NOMO-1 treated with DMSO at 0.1 percent for 48 hours (cell line): Measurements from ENCODE around the gene RYR2.

Experiments used
- DNase-seq: peaks from one replicate; lab custom pipeline; 2025; ENCODE audit not compliant: unreplicated experiment; lab: John Stamatoyannopoulos, UW

RYR2 gene

DNA sequence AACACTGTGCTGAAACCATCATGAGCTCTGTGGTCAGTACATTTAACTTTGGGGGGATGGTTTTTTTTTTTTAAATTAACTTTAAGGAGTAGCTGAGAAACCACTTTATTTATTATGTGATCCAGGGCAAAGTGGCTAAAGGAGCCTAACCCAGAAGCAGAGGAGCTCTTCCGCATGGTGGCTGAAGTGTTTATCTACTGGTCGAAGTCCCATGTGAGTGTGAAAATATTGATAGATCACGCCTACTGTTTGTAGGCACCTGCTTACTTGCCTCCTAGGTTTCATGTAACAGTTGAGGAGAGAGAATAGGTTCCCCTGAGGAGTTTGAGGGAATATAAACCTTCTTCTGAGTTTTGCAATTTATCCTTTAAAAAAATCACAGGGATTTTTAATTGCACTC lies 667.4 kb downstream of the RYR2 start:
- DNase-seq: no peak

DNA sequence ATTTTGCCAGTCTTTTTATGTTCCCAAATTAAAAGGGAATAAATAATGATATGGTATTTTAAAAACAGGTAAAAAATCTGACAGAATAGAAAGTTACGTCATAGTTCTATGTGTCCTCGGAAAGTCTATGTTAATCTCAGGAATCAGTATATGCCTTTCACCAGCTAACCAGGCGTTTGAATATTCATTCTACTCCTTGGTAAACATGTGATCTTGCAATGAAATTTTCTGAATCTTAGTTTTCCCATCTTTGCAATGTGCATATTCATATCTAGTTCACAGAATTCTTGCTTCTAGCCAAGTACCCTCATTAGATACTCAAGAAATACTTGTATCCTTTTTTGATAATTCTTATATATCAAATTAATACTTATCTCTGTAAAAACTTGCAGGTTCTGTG lies 669.3 kb downstream of the RYR2 start:
- no peak for DNase-seq

DNA sequence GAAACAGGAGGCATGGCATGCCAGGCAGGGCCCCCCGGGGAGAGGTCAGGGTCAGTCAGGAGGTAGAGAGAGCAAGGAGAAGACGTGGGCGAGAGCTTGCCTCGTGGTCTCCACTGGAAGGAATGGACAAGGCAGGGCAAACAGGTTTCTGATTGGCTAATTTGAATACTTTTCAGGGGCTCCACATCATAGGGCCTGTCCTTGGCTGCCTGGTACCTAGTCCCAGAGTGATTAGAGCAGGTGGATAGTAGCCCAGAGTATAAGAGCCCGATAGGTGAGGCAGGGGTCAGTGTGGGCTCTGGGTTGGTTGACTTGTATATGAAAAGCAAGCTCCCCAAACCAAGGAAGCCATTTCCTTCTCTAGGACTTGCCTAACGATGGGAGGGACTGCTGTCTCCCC lies 670.1 kb downstream of the RYR2 start:
- DNase-seq: no peak

DNA sequence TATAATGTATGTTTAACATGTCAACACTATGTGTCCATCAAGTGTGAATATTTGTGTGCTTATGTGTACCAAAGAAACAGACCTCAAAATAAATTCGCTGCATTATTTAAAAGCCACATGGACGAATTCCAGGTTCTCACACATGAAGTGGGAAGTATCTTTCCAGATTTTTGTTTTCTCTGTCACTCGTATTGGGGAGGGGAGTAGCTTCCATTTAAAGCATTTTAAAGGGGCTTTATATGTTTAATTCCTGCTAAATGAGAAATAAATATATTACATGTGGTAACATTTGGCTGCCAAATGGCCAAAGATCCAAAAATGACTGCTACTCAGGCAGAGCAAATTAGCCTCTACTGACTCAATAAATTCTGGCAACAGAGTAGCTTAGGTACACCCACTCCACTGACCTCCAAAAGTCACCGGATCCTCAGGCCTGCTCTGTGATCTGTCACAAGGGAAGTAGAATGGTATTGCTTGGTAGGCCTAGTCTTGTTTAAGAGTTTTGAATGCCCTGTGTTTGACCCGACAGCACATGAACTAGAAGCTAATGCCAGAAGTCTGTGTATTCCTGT lies 670.7 kb downstream of the RYR2 start:
- DNase-seq: no peak

DNA sequence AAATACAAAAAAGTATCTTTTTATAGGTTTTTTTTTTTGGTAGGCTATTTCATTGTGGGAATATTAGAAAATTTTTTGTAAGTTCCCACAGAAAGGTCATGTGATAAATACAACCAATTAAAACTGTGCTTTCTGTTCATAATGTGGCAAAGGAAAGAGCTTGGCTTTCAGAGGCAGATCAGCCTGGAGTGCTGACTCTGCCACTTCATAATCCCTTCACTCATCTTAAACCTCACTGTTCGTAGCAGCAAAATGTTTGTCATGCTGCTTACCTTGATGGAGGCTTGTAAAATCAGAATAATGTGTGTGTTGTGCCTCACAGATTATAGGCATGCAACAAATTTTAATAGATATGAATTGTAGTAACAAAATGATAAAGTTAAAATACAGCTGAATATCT lies 671.9 kb downstream of the RYR2 start:
- no peak for DNase-seq

DNA sequence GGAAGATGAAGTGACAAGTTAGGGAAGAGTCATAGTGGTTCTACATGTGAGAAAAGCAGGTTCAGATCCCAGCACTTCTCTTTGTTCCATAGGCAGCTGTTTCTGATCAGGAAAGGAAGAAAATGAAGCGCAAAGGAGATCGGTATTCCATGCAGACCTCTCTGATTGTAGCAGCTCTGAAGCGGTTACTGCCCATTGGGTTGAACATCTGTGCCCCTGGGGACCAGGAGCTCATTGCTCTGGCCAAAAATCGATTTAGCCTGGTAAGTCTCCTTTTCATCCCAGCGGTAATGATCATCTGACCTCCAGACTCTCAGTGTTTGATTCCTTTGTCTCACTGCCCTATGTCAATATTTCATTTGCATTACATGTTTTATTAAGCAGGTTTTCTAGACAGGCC lies 675.1 kb downstream of the RYR2 start:
- DNase-seq: no peak

DNA sequence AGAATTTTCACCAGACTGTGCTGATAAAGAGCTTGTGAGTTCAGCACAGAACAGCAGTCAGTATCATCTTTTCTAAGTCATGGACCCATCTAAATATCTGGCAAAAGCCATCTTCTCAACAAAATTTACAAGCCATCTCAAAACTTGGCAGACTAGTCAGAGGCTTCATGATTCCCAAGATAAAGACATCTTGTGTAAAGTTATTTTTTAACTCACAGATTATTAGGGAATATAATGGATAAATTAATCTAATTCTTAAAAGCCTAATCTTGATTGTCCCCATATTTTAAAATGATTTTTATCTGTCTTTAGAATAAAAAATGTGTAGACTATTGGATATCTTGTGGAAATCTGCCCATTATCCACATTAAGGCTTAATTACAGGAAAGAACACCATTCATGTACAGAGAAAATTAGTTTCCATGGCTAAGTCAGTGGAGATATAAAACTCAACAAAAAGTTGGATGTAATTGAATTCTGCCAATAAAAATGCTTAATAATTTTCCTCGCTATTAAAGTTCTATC lies 688.9 kb downstream of the RYR2 start:
- DNase-seq: no peak

DNA sequence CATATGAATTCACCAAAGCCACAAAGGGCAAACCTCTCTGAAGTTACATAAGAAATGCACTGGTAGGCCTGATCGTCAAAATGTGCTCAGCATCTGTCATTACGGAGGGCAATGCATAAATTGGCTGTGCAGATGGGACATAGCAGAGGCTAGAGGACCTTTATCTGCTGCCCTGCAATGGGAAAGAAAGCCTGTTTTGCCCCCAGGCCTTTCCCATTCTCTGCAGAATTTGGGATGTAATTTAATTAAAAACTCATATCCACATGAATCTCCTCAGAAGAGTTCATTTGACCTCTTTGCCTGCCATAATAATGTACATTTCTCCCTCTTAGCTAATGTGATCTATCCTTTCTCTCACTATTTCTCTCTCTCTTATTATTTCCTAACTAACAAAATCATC lies 690.7 kb downstream of the RYR2 start:
- DNase-seq: no peak

DNA sequence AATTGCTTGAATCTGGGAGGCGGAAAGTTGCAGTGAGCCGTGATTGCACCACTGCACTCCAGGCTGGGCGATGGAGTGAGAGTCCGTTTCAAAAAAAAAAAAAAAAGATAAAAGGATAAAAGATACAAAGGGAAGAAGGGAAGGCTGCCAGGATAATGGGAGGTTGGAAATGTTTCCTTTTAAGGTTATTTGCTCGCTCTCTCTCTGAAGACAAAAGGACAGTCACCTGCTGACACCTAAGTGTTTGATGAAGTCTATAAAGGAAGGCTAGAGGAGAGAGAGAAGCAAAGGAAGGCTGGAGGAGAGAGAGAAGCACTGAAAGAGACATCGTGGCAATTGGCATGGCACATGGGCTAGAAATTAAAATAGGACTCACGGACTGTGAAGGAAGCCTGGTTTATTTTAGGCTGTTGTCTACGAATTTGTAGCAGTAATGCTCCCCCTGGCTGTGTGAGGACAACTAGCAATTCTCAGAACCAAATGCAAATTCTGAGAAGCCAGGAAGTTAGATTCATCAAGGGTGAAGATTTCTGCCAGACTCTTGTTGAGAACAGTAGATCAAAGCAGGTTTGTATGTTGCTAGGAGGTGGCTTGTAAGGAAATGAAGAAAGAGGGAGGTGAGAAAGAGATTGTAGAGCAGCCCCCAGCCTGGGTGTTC lies 694.5 kb downstream of the RYR2 start:
- DNase-seq: peak; percentile 17

DNA sequence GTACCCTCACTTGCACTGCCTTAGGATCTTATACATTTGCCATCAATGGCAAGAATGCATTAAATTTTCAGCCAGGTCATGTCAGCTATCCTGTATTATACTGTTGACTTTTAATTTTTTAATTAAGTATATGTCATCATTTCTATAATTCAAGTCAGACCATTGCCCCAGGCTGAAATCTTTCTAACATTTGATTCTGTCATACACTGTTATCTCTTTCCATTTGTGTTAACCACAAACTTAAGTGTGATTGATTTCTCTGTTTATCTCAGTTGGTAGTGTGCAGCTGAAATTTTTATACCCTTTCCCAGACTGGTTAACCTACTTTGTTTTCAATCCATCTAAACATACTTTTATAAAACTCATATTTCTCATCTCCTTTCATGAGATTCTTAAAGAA lies 695.5 kb downstream of the RYR2 start:
- no peak for DNase-seq

DNA sequence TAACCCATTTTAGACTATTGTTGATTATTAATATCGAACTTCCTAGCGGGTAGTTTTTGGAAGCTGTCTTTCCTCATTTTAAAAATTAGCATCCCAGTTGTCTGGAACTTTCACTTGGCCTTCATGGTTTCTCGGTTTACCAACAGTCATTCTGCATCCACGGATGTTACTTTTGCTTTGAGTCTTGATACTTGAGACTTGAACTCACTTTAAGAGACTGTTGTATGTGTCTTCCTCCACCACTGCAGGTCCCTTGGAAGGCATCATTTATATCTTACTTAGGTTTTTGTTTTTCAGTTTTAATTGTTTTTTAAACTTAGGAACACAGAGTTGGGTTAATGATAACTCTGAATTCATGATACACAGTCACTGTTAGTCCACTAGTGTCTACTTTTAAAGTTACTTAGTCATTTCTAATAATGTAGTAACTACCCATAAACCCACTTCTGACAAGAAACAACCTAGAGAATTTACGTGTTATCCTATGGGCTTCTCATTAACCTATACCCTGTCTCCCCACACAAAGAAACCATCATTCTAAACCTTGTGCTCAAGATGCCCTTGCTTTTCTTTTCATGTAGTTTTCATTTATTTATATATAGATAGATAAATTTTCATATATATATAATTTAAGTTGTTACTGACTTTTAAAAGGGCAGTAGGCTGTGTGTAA lies 696.1 kb downstream of the RYR2 start:
- DNase-seq: no peak

DNA sequence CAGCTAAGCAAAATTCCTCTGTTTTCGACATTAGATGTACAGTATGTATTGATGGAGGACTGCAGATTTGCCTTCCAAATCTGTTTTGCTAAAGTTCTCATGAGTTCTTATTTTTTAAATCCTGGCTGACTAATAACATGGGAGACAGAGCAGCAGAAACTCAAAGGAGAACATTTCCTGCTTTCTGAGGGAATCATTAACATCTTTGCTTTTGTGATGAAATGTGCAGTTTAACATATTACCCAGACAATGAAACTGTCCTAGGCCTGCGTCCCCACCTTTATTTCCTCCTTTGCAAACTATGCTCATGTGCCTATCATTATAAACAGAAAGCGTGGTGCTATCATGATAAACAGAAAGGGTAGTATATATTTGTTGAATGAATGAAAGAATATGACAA lies 698.9 kb downstream of the RYR2 start:
- no peak for DNase-seq

DNA sequence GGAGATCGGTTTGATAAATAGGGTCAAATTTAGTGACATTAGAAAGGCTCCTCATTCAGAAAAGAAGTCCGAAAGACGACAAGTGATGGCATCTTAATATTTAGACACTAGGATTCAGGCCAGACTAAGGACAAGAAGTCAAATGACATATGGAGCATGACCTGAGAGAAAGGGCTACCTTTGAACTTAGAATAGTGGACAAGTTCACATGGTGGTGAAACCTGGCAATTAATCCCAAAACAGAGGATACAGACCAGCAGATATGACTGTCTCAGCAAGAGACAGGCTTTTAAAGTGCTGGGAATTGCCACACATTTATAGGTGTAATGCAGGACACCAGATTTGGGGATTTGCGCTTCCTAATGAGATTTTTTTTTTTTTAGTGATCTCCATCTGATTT lies 703.6 kb downstream of the RYR2 start:
- DNase-seq: no peak

DNA sequence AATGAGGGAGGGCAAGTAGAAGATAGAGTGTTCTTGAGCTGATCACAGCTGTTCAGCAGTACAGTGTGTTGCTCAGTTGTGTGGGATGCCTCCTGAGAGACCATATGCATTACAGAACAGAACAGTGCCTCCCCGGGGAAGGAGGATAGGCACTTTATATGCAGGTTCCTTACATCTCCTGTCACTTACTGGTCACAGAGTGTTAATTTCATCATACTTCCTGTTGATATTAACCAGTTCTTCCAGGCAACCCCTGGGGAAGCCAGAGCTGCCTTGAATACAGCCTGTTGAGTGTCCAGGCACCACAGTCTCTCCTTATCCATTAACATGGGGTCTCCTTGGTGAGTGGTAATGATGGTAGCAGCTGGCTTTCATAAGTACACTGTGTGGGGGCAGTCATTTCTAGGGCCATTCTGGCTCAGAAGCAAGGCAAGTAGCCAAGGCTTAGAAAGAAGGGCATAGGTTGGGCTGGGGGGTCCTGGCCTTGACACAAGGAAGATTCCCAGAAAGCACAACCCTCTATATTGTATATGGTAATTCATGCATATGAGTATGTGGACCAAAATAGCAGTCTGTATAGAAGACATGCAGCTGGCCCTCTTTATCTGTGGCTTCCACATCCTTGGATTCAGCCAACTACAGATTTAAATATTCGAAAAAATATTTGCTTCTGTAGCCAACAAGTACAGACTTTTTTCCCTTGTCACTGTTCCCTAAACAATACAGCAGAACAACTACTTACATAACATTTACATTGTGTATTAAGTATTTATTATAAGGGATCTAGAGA lies 706.4 kb downstream of the RYR2 start:
- DNase-seq: no peak

DNA sequence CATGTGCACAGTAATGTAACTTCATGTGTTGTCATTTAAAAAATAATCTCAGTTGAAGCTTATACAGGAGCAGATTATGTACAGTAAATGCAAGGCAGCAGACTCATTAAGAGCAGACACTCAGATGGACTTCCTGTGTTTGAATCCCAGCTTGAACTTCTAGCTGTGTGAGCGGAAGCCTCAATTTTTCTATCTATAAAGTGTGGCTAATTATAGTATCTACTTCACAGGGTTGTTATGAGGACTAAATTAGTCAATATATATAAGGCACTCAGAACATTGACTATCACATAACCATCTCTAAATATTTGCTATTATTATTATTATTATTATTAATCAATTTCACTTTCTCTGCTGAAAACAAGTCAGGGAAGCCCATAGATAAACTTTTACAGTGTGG lies 707.1 kb downstream of the RYR2 start:
- DNase-seq: no peak

DNA sequence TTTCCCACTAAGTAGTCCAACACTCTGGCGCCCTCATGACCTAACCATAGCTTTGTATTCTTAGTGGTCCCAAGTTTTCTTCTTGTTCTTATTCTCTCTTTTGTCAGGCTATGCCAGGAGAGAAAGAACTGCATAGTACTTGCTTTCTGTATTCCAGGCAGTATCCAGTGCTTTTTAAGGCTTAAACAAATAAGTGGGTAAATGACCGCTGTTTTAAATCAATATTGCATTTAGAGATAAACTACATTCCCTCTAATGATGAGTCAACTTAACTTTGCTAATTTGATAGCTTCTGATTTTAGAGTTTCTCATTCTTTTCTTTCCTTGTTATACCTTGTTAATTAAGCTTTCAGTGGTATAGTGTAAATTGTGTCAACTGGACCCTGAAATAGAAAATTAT lies 709.1 kb downstream of the RYR2 start:
- no peak for DNase-seq

DNA sequence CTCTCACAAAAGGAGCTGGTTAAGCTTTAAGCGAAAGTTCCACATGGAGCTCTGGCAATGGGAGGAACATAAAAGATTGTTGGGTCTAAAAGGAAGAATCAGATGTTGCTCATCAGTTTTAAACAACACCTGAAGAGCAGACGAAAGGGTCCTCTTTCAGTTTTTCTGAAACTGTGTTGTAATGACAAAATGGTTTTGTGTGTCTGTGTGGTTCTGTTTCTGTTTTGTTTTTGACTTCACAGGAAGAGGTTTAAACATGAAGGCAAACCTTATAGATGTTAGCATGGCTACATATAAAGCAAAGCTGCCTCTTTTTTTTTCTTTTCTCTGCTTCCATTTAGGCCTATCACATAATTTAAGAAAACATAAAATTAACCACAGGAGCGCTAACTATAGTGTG lies 712.6 kb downstream of the RYR2 start:
- DNase-seq: no peak

DNA sequence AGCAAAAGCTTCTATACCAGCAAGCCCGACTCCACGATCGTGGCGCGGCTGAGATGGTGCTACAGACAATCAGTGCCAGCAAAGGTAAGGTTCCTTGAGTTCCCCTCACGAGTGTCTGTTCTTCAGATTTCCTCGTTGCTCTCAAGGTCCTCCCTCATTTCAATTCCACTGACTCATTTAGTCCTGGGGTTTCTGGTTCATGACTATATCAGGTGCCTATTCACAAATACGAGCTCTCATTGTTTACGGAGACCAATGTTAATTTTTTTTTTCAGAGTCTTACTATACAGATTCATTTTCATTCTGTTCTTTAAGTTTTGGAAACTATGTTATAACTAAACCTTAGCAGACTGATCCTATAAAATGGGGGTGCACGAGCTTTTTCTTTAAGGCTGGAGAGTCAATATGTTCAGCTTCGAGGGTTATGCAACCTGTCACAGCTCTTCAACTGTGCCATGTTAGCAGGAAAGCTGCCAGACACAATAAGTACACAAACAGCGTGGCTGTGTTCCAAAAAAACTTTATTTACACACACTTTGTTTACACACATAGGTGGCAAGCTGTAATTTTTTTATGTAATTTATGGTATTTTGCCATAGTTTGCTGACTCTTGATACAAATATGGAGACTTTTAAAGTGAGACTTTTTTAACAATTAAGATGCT lies 714.5 kb downstream of the RYR2 start:
- DNase-seq: no peak

DNA sequence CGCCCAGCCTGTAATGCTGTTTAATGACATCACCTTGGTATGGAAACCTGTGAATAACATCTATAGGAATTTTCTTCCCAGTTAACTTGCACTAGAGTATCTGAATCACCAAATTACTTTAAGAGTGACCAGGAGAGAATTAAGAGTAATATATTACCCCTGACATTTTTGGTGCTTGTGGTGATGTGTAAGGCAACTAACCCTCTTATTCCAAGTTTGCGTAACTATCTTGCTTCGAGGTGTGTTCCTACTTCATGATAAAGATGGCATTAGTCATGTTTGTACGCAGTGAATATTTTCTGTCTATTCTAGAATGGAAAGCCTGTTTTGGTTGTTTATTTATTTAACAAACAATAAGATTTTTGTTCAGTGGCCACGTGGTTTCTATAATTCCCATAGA lies 717.4 kb downstream of the RYR2 start:
- DNase-seq: no peak

DNA sequence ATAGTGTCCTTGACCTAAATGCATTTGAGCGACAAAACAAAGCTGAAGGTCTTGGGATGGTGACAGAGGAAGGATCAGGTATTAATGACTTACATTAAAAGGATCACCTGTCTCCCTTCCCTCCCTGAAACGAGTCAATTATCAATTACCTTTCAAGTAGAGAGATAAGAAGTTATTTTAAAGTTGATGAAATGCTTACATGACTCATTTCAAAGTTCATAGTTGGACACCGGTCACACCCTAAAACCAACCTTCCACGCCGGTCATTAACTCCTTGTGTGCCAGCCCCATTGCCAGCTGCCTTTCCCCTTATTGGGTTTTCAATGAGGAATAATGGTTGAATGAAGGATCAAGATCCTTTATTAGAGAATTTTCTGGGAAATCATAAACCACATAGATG lies 719.0 kb downstream of the RYR2 start:
- DNase-seq: no peak

DNA sequence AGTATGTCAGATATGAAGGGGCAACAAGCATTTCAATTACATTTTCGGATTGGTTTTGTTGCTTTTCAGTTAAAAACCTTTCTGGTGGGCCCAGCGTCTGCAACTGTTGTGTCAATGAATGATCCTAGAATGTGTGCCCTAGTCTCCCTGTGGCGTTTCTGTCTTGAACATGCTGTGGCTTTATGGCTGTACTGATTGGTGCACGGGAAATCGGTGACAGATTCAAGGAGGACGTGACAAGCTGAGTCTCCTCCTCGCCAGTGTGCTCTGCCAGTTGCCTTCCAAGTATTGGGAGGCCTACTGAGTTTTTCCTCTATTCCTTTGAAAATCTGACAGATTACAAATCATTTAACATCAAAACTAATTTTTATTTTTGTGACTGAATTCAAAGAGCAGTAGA lies 721.2 kb downstream of the RYR2 start:
- DNase-seq: no peak
